GM21367 (cell line): Measurements from ENCODE around the gene BLNK.
A peak's percentile ranks its signal among the peaks of the same experiment; 100 is the strongest.

Experiments
- ATAC-seq: cut with Tn5 transposase; IDR thresholded peaks from one replicate; pipeline ENCODE4 v1.9.1; 2021; ENCODE audit not compliant: unreplicated experiment

BLNK gene

DNA sequence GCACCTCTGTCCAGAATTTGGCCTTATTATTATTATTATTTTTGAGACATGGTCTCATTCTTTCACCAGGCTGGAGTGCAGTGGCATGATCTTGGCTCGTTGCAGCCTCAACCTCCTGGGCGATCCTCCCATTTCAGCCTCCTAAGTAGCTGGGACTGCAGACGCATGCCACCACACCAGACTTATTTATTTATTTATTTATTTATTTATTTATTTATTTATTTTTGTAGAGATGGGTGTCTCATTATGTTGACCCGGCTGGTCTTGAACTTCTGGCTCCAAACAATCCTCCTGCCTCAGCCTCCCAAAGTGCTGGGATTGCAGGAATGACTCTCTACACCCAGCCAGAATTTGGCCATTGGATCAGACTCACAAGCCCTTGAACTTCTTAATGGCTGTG lies 6.4 kb downstream of the BLNK start:
- no peak for ATAC-seq

- ATAC-seq, result no peak
Observed at GRCh38 chr10:96263669-96264068, 7.7 kb downstream of the BLNK start.

DNA sequence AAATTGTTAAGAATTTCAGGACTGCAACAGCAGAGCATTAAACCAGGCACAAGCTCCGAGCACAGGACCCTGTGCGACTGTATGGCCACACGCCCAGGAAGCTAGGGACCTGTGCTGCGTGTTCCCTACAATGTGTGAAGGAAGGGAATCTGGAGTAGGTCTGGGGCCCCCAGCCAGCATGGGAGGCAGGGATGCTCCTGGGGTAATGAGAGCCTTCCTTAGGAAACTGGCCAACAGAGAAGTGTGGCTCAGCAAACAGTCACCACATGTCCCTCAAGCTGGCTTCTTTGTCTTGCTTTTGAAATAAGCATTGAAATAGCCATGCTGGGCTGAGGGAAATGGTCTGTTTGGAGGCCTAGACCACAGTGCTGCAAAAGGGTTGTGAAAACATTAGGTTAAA lies 8.2 kb downstream of the BLNK start:
- ATAC-seq, result no peak

DNA sequence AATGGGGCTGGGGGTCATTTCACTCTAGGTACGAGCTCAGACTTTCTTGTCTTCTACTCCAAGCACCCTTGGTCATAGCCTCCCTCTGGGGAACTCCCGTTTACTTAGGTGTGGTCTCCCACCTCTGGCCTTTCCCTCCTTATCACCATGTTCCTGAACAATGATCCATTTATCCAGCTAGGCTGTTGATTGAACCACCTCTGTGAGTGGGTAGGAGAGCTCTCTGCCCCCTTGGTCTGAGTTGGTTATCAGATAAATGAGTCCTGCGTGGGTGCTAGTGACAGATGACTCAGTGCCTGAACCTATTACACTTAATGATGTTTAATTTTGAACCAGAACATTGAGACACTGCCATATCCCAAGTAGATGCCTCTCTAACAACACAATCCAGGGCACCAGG lies 9.4 kb downstream of the BLNK start:
- ATAC-seq, result no peak

DNA sequence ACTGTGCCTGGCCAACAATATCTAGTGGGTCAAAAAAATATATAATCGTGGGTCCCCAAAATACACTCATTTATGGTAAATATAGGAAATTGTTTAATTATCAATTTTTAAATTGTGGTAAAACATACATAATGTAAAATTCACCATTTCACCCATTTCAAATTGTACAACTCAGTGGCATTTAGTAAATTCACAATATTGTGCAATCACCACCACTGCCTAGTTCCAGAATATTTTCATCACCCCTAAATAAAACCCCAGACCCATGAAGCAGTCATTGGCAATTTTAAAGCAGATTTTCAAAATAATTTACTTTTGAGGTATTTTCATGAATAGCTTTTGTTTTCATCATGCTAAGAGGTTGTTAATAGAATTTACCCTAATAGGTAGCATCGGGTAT lies 10.2 kb downstream of the BLNK start:
- ATAC-seq, result no peak

DNA sequence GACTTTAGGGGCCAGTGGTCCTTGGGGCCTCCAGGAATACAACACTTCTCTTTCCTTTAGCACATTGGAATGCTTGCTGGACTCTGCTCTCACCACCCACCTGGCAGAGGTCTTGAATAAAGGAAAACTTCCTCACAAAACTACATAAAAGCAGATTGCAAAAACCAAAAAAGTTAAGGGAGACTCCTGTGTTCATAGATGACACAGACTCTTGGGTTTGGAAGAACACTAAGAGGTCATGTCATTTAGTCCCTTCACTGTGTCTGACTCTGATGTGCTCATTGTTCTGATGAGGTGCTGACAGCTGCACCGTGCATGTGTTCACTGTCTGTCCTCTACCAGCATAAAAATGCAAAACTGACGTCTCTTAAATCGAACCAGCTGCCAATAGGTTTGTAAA lies 11.4 kb downstream of the BLNK start:
- ATAC-seq, result no peak

DNA sequence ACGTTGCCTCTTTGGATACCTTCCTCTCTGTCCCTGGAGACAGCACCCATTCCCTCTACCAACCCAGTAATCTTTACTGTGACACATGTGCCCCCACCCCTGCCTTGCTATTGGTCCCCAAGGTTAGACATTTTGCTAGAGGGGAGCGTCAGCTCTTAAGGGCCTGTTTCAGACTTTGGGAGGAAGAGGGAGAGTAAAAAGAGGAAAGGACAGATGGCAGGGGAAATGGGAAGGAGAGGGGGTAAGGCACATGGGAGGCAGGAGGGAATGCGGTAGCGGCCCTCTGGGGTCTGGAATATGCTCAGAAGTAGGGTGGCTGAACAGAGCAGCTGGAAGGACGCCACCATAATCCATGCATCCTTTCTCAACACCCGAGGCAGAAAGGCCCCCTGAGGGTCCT lies 12.2 kb downstream of the BLNK start:
- no peak for ATAC-seq

DNA sequence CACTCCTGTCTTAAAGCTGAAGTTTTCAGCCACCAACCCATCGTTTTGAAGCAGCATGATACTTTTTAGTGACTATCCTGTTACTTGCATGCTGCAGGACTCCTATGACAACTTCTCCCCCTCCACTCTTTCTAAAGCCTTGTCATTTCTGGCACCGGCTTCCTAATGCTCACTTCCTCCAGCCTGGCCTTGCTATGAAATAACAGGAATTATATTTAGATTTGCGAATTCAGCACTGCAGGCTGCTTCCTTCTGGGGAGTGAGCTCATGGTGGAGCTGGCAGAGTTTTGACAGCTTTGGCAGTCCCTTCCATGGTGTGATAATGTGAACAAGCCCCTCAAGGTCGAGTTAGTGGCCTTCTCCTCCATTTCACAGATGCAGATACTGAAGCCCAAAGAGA lies 13.4 kb downstream of the BLNK start:
- no peak for ATAC-seq

DNA sequence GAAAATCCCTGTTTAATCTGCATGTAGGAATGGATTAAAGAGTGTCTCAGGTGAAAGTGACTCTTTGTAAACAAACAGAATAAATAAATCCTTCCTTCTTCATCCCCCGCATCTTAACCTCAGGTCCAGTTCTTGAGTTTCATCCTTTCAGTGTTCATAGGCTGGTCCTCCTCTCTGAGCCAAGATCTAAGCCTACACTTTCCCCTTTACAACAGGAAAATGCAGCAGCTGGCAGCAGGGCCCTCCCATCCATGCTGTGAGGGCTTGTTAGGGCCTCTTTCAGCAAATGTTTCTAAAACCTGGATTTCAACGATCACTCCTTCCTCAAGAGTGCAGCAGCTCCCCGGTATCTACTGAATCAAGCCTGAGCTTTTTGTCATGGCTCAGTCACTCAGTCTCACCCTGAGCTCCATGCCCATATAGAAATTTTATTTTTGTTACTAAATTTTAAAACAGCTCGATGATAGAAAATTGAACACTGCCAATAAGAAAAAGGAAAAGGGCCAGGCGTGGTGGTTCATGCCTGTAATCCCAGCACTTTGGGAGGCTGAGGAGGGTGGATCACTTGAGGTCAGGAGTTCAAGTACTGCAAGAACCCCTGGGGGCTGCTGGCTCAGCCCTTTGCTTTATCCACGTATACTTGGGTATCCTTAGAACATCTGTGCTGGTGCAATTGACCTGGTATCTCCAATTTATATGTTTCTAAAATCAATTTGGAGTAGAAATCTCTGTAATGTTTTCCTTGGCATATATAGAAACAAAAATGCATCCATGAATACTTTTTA lies 15.6 kb downstream of the BLNK start:
- ATAC-seq, result no peak

GRCh38 chr10:96254976-96255375 lies 16.4 kb downstream of the BLNK start:
- no peak for ATAC-seq

- ATAC-seq, result no peak
Observed at GRCh38 chr10:96252730-96253129, 18.6 kb downstream of the BLNK start.

GRCh38 chr10:96250349-96250748 lies 21.0 kb downstream of the BLNK start:
- no peak for ATAC-seq

DNA sequence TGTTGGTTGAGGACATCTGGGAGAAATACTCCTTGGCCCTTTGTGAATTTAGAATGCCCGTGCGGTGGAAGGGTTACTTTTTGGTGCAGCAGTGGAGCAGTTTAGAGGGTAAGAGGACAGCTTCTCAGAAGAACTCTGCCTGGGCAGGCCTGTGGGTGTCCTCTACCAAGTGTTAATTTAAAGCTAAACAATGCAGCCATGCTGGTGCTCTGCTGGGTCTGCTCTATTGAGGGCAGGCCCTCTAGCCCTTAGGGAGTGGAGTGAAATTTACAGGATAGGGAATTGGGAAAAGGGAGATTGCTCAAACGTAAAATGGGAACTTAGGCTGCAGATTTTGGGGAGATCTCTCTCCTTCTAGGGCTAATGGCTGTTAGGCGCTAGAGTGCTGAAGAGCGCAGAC lies 22.1 kb downstream of the BLNK start:
- no peak for ATAC-seq

DNA sequence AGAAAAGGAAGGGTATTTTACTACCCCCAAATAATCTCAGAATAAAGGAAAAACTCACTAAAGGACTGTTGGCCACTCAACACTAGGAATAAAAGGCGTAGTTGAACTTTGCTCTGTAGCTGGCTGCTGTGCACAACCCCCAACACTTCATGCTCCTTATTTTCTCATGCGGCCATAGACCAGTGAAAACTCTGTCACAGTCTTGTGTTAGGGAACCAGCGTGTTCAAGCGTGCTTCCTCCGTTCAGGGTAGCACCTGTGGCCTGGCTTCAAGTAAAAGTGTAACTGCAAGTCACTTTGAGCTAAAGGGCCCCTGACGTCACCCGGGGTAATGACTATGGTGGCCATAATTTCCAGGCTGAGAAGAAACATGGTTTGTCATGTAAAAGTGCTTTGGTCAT lies 27.0 kb downstream of the BLNK start:
- peak; percentile 97 for ATAC-seq

- ATAC-seq, result no peak
Observed at GRCh38 chr10:96243296-96243695, 28.1 kb downstream of the BLNK start.

DNA sequence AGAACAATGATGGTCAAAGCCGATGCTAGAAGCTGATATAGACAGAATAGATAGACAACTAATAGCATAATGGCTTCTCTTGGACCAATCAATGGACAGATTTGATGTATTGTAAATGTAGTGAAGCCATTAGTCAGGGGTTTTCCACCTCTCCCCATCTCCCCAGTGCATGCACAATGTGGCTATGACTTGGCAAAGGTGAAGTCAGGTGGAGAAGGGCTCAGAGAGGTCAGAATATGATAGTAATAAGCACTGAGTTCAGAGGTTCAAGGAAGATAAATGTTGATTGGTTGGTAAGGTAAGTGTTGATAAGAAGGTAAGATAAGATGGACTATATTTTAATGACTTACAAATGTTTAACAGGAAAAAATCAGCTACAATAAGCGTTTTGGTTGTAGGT lies 28.5 kb downstream of the BLNK start:
- ATAC-seq, result no peak

DNA sequence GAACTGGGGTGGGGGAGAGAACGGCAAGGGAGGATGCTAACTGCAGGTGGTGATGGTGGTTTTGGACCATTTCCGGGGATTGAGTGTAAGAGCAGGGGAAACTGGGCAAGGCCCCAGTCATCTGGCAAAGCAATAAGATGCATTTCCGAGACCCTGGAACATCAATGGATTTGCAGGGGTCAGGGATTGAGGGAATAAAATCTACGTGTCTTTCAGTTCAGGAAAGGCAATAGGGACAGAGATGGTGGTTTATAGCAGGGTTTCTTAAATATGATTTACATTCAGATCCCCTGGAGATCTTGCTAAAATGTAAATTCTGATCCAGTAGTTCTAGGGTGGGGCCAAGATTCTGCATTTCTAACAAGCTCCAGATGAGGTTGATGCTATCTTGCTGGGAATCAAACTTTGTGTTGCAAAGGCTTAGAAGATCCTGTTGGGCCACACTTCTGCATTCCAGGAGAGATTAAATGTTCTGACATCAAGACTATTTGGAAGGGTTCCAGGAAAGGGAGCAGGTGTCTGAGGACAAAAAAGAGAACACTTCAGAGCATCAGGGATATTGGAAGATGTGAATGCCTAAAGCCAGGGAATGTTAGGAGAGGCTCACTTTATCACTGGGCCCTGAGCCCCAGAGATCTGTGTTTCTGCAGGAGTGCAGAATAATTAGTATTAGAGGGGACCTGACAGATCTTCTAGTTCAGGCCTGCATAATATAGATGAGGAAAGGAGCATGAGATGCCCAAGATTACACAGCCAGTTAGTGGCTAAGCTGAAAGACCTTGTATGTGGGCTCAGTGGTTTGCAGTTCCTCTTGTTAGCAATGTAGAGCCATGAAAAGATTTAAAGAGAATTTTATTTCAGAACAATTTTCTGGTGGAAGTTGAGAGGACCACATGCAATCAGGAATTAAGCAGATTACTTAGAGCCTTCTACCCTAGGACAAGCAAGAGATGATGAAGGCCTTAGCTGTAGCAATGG lies 32.4 kb downstream of the BLNK start:
- ATAC-seq, result no peak

DNA sequence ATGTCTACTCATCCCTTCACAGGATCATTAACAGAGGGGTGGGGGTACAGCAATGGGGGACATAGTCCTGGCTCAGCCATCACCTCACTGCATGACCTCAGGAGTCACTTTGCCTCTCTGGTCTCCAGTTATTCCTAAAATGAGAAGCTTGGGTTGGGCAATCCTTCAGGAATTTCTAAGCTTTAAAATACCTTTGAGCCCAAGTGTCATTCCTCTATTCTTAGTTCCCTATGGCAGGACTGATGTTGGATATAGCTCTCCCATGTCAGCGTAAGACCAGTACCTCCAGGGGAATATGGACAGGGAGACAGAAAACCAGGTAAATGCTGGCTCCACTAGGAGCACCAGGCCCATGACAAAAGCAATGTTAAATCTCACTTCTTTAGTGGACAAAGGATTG lies 34.5 kb downstream of the BLNK start:
- ATAC-seq, result no peak

- no peak for ATAC-seq
Observed at GRCh38 chr10:96236090-96236478, 35.3 kb downstream of the BLNK start.

DNA sequence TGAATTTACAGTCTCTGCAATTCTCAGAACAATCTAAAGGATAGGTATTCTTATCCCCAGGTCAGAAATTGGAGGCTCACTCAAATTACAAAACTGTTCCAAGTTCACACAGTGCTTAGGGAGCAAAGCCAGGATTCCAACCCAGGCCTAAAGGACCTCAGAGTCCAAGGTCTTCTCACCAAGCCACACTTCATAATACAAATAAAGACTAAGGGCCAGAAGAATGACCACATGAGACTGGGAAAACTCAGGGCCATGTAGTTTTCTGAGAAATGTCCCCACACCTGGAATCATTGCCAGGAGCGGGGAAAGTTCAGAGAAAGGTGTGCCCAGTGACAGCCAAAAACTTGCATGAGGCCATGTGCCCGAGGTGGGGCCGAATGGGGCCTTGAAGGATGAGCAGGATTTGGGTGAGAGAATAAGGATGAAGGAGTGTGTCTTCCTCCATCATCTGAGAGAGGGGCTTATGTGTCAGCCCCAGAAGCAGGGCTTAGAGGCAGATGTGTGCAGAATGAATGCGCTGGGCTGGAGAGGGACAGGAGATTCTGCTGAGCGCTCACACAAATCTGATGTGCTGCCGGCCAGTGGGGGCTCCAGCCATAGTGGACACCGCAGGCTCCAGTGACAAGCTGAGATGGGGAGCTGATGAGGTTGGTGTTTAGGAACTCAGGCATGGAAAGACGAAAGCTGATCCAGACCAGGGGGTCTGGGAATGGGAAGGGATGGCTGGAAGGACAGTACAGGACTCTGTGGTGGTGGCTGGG lies 35.9 kb downstream of the BLNK start:
- no peak for ATAC-seq

DNA sequence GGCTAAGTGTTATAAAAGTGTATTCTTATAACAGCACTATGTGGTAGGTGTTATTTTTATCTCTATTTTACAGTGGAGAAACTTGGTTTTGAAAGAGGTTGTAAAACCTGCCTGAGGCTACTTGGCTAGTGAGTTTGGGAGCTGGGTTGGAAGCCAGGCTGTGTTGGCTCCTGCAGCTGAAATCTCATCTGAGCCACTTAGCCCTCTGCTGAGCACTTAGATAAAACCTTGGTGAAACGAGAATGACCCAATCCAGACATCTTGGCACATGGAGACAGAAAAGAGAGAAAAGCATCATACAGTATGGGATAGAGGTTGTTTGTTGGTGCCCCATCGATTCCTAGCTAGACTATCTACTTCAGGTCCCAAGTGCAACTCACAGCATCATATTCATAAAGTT lies 37.4 kb downstream of the BLNK start:
- ATAC-seq, result no peak
